Kidney epithelial cell (primary cell): ENCODE results near the gene ABCC4. TPM values are rescaled to one million over a fixed set of nuclear protein-coding genes. Genes with fewer than 3 reads are reported as not detected.

Source experiments
- DNase-seq: peaks from one replicate; pipeline ENCODE4 v3.0.0-alpha.2; 2010; ENCODE audit warnings: low read depth
- H3K27me3 ChIP-seq: 2 replicates; pipeline ENCODE4 v1.6.0; 2011; ENCODE audit warnings: low read length; ENCODE audit not compliant: control insufficient read depth, insufficient read depth
- H3K36me3 ChIP-seq: 2 replicates; pipeline ENCODE4 v1.5.1; 2011; ENCODE audit warnings: low read length; ENCODE audit not compliant: control insufficient read depth, insufficient read depth
- H3K4me3 ChIP-seq: 2 replicates; pipeline ENCODE4 v1.5.1; 2011; ENCODE audit warnings: low read depth, mild to moderate bottlenecking, control low read depth, low read length
- total RNA-seq: library from RNA; depleted of rRNA; stranded (reverse); fragments of >200 nt; gene quantifications from 2 replicates; pipeline ENCODE4 v1.2.3, GENCODE V29; 2015
- TF ChIP-seq, protein P1 (sequence below): IDR thresholded peaks from 2 replicates; pipeline ENCODE4 v1.5.1; 2011; ENCODE audit warnings: mild to moderate bottlenecking, moderate library complexity, low read length, control low read depth, inconsistent platforms; ENCODE audit not compliant: insufficient read depth, poor library complexity, severe bottlenecking

Gene ABCC4
- total RNA-seq, 1 donor from 2014 or later: 17.3 TPM

DNA sequence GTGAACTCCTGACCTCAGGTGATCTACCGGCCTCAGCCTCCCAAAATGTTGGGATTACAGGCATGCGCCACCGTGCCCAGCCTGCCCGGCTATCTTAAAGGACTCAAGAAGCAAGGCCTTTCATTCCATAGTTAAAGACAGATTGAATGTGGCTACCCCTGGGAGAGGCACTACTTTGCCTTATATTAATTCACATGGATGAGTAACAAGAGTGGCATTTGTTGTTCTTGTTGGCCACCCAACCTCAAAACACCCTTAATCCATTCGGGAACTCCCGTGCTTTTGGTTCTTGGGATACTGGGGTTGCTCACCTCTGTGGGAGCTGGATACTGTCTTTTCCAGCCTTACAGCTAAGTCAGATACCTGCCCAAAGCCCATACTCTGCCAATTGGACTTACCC, 34.4 kb upstream of the ABCC4 start:
- TF ChIP-seq, protein P1, sequence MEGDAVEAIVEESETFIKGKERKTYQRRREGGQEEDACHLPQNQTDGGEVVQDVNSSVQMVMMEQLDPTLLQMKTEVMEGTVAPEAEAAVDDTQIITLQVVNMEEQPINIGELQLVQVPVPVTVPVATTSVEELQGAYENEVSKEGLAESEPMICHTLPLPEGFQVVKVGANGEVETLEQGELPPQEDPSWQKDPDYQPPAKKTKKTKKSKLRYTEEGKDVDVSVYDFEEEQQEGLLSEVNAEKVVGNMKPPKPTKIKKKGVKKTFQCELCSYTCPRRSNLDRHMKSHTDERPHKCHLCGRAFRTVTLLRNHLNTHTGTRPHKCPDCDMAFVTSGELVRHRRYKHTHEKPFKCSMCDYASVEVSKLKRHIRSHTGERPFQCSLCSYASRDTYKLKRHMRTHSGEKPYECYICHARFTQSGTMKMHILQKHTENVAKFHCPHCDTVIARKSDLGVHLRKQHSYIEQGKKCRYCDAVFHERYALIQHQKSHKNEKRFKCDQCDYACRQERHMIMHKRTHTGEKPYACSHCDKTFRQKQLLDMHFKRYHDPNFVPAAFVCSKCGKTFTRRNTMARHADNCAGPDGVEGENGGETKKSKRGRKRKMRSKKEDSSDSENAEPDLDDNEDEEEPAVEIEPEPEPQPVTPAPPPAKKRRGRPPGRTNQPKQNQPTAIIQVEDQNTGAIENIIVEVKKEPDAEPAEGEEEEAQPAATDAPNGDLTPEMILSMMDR: no peak
- no peak for DNase-seq
- no peaks in the 10 kb centered on the region for H3K27me3 ChIP-seq
- no peaks in the 10 kb centered on the region for H3K36me3 ChIP-seq
- no peak overlapping the region for H3K4me3 ChIP-seq

DNA sequence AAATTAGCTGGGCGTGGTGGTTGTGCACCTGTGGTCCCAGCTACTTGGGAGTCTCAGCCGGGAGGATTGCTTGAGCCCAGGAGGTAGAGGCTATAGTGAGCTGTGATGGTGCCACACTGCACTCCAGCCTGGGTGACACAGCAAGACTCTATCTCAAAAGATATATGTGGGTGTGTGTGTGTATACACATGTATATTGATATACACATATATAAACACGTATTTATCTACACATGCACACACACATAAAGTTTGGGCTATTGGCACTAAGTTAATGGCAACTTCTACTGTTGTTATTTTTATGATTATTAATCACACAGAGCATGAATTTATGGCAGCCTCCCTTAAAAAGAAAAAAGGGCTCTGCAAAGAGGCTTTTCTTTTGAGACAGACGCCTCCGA, 27.1 kb upstream of the ABCC4 start:
- TF ChIP-seq, protein P1: no peak
- Histone ChIP-seq H3K4me3 (no peak overlapping the region), H3K27me3 (no peaks in the 10 kb centered on the region), H3K36me3 (no peaks in the 10 kb centered on the region)
- no peak for DNase-seq

DNA sequence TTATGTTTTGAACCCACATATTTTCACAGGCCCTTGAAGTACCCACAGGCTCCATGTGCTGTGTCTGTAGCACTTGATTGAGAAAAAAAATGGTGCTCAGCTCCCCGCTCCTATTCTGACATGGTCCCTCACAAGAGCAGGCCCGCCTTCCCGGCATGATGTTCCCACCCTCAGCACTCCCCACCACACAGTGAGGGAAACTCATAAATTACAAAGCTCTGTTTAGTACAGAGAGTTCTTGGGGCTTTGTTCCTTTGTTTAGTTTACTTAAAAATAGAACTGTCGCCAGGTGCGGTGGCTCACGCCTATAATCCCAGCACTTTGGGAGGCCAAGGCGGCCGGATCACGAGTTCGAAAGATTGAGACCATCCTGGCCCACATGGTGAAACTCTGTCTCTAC, 25.9 kb upstream of the ABCC4 start:
- no peak for DNase-seq
- no peak overlapping the region for H3K4me3 ChIP-seq
- no peaks in the 10 kb centered on the region for H3K27me3 ChIP-seq
- H3K36me3 ChIP-seq: no peaks in the 10 kb centered on the region
- TF ChIP-seq, protein P1: no peak

DNA sequence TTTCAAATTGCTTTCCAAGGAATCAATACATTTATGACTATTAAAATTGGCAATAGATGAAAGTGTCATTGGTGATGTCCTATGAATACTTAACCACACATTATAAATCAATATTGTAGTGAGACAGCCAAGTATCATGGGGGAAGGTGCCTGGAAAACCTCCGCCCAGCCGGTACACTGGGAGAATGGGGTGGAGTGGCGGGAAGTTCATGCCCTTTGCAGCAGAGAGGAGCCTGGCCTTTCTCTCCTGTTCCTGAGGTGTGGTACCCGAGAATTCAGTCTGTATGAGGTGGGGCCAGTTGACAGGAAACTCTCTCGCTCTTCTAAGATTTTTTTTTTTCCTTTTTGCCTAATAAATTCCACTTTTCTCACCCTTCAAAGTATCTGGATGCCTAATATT, 25.4 kb upstream of the ABCC4 start:
- H3K4me3 ChIP-seq: no peak overlapping the region
- DNase-seq: no peak
- H3K27me3 ChIP-seq: no peaks in the 10 kb centered on the region
- no peaks in the 10 kb centered on the region for H3K36me3 ChIP-seq
- TF ChIP-seq, protein P1: no peak

DNA sequence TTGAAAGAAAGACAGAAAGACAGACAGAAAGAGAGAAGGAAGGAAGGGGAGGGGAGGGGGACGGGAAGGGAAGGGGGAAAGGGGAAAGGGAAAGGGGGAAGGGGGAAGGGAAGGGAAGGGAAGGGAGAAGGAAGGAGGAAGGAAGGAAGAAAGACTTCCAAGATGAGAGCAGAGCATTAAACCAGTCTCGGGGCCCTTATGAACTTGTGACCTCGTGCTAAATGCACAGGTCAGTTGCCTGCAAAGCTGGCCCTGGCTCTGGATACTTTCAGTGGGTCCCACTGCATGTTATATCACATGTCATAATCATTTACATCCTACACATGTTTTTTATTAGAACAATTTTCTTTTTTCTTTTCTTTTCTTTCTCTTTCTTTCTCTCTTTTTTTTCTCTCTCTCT, 24.2 kb upstream of the ABCC4 start:
- Histone ChIP-seq H3K27me3 (no peaks in the 10 kb centered on the region), H3K4me3 (no peak overlapping the region), H3K36me3 (no peaks in the 10 kb centered on the region)
- TF ChIP-seq, protein P1: no peak
- no peak for DNase-seq

DNA sequence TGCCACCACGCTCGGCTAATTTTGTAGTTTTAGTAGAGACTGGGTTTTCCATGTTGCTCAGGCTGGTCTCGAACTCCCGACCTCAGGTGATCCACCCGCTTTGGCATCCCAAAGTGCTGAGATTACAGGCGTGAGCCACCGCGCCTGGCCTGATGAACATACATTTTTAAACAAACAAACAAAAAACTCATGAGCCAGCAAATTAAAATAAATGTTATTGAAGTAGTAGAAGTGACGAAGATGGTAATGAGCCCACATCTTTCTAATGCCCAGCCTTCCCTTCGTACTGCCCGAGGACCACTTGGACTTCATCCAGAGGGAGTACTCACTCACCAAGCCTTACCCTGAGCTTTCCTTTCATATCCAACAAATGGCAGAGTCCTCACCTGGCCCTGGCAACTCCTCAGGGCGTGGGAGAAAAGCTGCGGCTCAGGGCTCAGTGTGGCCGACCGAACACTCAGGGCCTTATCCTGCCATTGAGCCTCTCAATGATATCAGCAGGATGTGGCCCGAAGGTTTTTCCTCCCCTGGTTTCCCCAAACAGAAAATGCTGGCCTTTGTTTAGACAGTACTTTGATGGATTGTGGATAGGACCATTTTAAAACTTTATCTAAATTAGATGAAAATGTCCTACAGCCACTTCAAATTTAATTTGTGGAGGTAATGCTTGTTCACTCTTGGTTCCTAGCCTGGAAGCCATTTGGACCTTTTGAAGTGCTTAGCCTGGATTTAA, 22.8 kb upstream of the ABCC4 start:
- TF ChIP-seq, protein P1: no peak
- DNase-seq: no peak
- Histone ChIP-seq H3K4me3 (no peak overlapping the region), H3K36me3 (no peaks in the 10 kb centered on the region), H3K27me3 (no peaks in the 10 kb centered on the region)
